PC-9 (cell line): Measurements from ENCODE around the gene GALK1. TPM values are rescaled to one million over a fixed set of nuclear protein-coding genes. Genes with fewer than 3 reads are reported as not detected.

Experiments
- BruUV-seq: library from RNA; stranded (reverse); fragments of 400-500 nt; replicated peaks from 2 replicates; lab custom pipeline; 2021; lab: Mats Ljungman, UMichigan
- CTCF ChIA-PET: fragments of 300-600 bp; sonication (Branson Sonifier 250); formaldehyde crosslinking; loops from one replicate; lab custom pipeline; 2022; ENCODE audit warnings: antibody characterized with exemption; lab: Charles Lee
- POLR2A ChIA-PET: fragments of 300-600 bp; sonication (Branson Sonifier 250); formaldehyde crosslinking; loops from one replicate; lab custom pipeline; 2022; ENCODE audit warnings: antibody characterized with exemption; ENCODE audit not compliant: unreplicated experiment; lab: Charles Lee
- DNase-seq, 2 experiments: peaks; one replicate each; pipeline versions ENCODE4 v3.0.0 to v3.0.0-alpha.2; 2015 to 2022; ENCODE audit warnings: mixed read lengths in 1 of 2
- H2AFZ ChIP-seq: fragments of 200-600 bp; sonication (generic); 2 replicates; pipeline ENCODE4 v1.8.1; 2017; ENCODE audit warnings: antibody characterized with exemption
- H3F3A ChIP-seq: fragments of 200-600 bp; sonication (generic); 2 replicates; pipeline ENCODE4 v1.8.1; 2017; ENCODE audit warnings: antibody characterized with exemption, mild to moderate bottlenecking, low read depth; ENCODE audit not compliant: insufficient read depth
- H3K27ac ChIP-seq: fragments of 200-600 bp; sonication (generic); 2 replicates; pipeline ENCODE4 v1.6.1; 2016; ENCODE audit warnings: mixed run types
- H3K27me3 ChIP-seq: fragments of 200-600 bp; sonication (generic); 2 replicates; pipeline ENCODE4 v1.6.1; 2016; ENCODE audit warnings: low read depth, mixed run types; ENCODE audit not compliant: insufficient read depth
- H3K36me3 ChIP-seq: fragments of 200-600 bp; sonication (generic); 2 replicates; pipeline ENCODE4 v1.6.1; 2016; ENCODE audit warnings: low read depth, mixed run types
- H3K4me1 ChIP-seq: fragments of 200-600 bp; sonication (generic); replicated peaks from 2 replicates; pipeline ENCODE4 v1.6.1; 2016; ENCODE audit warnings: mixed run types; ENCODE audit not compliant: insufficient read depth
- H3K4me2 ChIP-seq: fragments of 200-600 bp; sonication (generic); 2 replicates; pipeline ENCODE4 v1.6.1; 2017; ENCODE audit warnings: mixed run types
- H3K4me3 ChIP-seq: fragments of 200-600 bp; sonication (generic); 2 replicates; pipeline ENCODE4 v1.6.1; 2016; ENCODE audit warnings: mixed run types
- H3K79me2 ChIP-seq: fragments of 200-600 bp; sonication (generic); 2 replicates; pipeline ENCODE4 v1.6.1; 2017; ENCODE audit warnings: low read depth, mixed run types
- H3K9me2 ChIP-seq: fragments of 200-600 bp; sonication (generic); 2 replicates; pipeline ENCODE4 v1.8.1; 2017; ENCODE audit warnings: mild to moderate bottlenecking; ENCODE audit not compliant: insufficient read depth
- H3K9me3 ChIP-seq: fragments of 200-600 bp; sonication (generic); 2 replicates; pipeline ENCODE4 v1.8.1; 2016; ENCODE audit warnings: low read depth; ENCODE audit not compliant: insufficient read depth
- H4K20me1 ChIP-seq: fragments of 200-600 bp; sonication (generic); 2 replicates; pipeline ENCODE4 v1.8.1; 2017; ENCODE audit not compliant: insufficient read depth
- EZH2 ChIP-seq: fragments of 200-600 bp; sonication (generic); IDR thresholded peaks from 2 replicates; pipeline ENCODE4 v1.8.0; 2017; ENCODE audit warnings: antibody characterized with exemption, low read depth
- intact Hi-C: fragments of 100-400 bp; cut with micrococcal nuclease; formaldehyde crosslinking; loops from one replicate; pipeline ENCODE4 v1.10.0; 2022; ENCODE audit not compliant: unreplicated experiment
- total RNA-seq: library from RNA; stranded (reverse); gene quantifications from 2 replicates; pipeline ENCODE4 v1.2.3, GENCODE V29; 2021
- TF ChIP-seq, protein P1 (sequence below): fragments of 200-600 bp; sonication (generic); conservative IDR thresholded peaks from 2 replicates; pipeline ENCODE4 v1.6.1; 2017; ENCODE audit warnings: mixed run types, antibody characterized with exemption, mild to moderate bottlenecking, moderate library complexity

GALK1 gene
- total RNA-seq, 1 experiment from 2014 or later = 12.8 TPM

DNA sequence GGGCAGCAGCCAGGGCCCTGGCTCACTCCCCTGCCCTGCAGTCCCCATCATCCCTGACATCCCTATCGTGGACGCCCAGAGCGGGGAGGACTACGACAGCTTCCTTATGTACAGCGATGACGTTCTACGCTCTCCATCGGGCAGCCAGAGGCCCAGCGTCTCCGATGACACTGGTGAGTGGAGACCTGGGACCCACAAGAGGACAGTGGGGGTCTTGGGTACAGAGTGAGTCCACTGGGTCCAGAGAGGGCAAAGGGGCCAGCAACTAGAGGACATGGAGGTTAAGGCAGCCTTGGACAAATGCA lies 12.6 kb downstream of the GALK1 start:
- no peak overlapping the region for H3K4me3 ChIP-seq
- no peaks in the 10 kb centered on the region for H3K9me2 ChIP-seq
- H2AFZ ChIP-seq = no peak overlapping the region
- no peak for TF ChIP-seq EZH2
- TF ChIP-seq, protein P1, sequence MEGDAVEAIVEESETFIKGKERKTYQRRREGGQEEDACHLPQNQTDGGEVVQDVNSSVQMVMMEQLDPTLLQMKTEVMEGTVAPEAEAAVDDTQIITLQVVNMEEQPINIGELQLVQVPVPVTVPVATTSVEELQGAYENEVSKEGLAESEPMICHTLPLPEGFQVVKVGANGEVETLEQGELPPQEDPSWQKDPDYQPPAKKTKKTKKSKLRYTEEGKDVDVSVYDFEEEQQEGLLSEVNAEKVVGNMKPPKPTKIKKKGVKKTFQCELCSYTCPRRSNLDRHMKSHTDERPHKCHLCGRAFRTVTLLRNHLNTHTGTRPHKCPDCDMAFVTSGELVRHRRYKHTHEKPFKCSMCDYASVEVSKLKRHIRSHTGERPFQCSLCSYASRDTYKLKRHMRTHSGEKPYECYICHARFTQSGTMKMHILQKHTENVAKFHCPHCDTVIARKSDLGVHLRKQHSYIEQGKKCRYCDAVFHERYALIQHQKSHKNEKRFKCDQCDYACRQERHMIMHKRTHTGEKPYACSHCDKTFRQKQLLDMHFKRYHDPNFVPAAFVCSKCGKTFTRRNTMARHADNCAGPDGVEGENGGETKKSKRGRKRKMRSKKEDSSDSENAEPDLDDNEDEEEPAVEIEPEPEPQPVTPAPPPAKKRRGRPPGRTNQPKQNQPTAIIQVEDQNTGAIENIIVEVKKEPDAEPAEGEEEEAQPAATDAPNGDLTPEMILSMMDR = no peak
- H3K4me2 ChIP-seq = no peak overlapping the region
- no peak overlapping the region for H3K27ac ChIP-seq
- no peak for DNase-seq
- no TSS peak for BruUV-seq
- no peaks in the 10 kb centered on the region for H3K79me2 ChIP-seq
- H4K20me1 ChIP-seq = peaks cover 3% of the 10 kb centered on the region; the same call in 1 of the 2 replicates
- 0 out of 2 replicates have a peak, but pooled peaks cover 3% of the 10 kb centered on the region for H3K4me1 ChIP-seq
- ChIA-PET CTCF (no interaction called here), POLR2A (no interaction called here)
- H3K9me3 ChIP-seq = no peaks in the 10 kb centered on the region
- peaks cover 6% of the 10 kb centered on the region; the same call in 1 of the 2 replicates for H3K36me3 ChIP-seq
- intact Hi-C loops = no loop called here
- H3F3A ChIP-seq = peaks cover 34% of the 10 kb centered on the region
- H3K27me3 ChIP-seq = no peaks in the 10 kb centered on the region

GRCh38 chr17:75751676-75752404 lies 13.2 kb downstream of the GALK1 start:
- no TSS peak for BruUV-seq
- ChIA-PET CTCF (no interaction called here), POLR2A (no interaction called here)
- no peaks in the 10 kb centered on the region for H3K9me3 ChIP-seq
- DNase-seq = no peak
- H3K79me2 ChIP-seq = no peaks in the 10 kb centered on the region
- no peak for TF ChIP-seq EZH2
- TF ChIP-seq, protein P1 = no peak
- H3K27ac ChIP-seq = no peak overlapping the region
- H3K36me3 ChIP-seq = peaks cover 6% of the 10 kb centered on the region; the same call in 1 of the 2 replicates
- H3K4me3 ChIP-seq = no peak overlapping the region
- H3K4me2 ChIP-seq = no peak overlapping the region
- no peaks in the 10 kb centered on the region for H3K27me3 ChIP-seq
- no peak overlapping the region for H2AFZ ChIP-seq
- intact Hi-C loops = no loop called here
- no peaks in the 10 kb centered on the region for H3K9me2 ChIP-seq
- H3F3A ChIP-seq = peaks cover 39% of the 10 kb centered on the region
- H4K20me1 ChIP-seq = peaks cover 3% of the 10 kb centered on the region; the same call in 1 of the 2 replicates
- H3K4me1 ChIP-seq = 0 out of 2 replicates have a peak, but pooled peaks cover 3% of the 10 kb centered on the region

GRCh38 chr17:75750661-75751423 lies 14.2 kb downstream of the GALK1 start:
- Histone ChIP-seq H3K27me3 (no peaks in the 10 kb centered on the region), H3K79me2 (no peaks in the 10 kb centered on the region), H3F3A (peaks cover 43% of the 10 kb centered on the region), H3K27ac (no peak overlapping the region), H2AFZ (no peak overlapping the region), H3K9me2 (no peaks in the 10 kb centered on the region), H3K4me3 (no peak overlapping the region), H3K36me3 (peaks cover 6% of the 10 kb centered on the region; the same call in 1 of the 2 replicates), H3K9me3 (no peaks in the 10 kb centered on the region), H4K20me1 (peaks cover 3% of the 10 kb centered on the region; the same call in 1 of the 2 replicates), H3K4me1 (0 out of 2 replicates have a peak, but pooled peaks cover 3% of the 10 kb centered on the region), H3K4me2 (no peak overlapping the region)
- CTCF ChIA-PET = interaction anchor here (0.6 to 0.7 kb wide), 3 partner anchors 19 to 213 kb away, joined by 3 to 5 read pairs (median 4); no protein-coding TSS in a partner anchor
- DNase-seq = no peak
- POLR2A ChIA-PET = no interaction called here
- BruUV-seq = no TSS peak
- no peak for TF ChIP-seq EZH2
- TF ChIP-seq, protein P1 = no peak
- intact Hi-C loops = no loop called here
